HepG2 (cell line): ENCODE results near the gene ADSL. TPM values are rescaled to one million over a fixed set of nuclear protein-coding genes. Genes with fewer than 3 reads are reported as not detected.
A peak's percentile ranks its signal among the peaks of the same experiment; 100 is the strongest.

Experiments used
- ATAC-seq: fragments of 200-7000 bp; cut with Tn5 transposase; 3 replicates; pipeline ENCODE4 v1.9.1; 2020; ENCODE audit warnings: mild to moderate bottlenecking, moderate library complexity
- BruUV-seq: library from RNA; stranded (reverse); fragments of 400-500 nt; replicated peaks from 2 replicates; lab custom pipeline; 2021; lab: Mats Ljungman, UMichigan
- CTCF ChIA-PET: fragments of 300-600 bp; formaldehyde crosslinking; extraction: SDS; loops from one replicate; lab custom pipeline; 2021; ENCODE audit warnings: low total read pairs, inconsistent platforms, low intra/inter-chr PET ratio; lab: Yijun Ruan, JAX
- POLR2A ChIA-PET: fragments of 350-600 bp; sonication (Branson Sonifier 250); formaldehyde crosslinking; loops from one replicate; lab custom pipeline; 2020; ENCODE audit warnings: antibody characterized with exemption, inconsistent platforms; lab: Yijun Ruan, JAX
- DNase-seq: peaks from one replicate; pipeline ENCODE4 v3.0.0-alpha.2; 2015; ENCODE audit warnings: low spot score
- FAIRE-seq: peaks from 3 replicates; lab custom pipeline; 2011; peaks lifted over from hg19 to GRCh38; lab: Jason Lieb, UNC
- H2AFZ ChIP-seq: one replicate; pipeline ENCODE4 v1.6.1; 2011; ENCODE audit warnings: low read length, inconsistent platforms
- H3K27ac ChIP-seq: fragments of 300-600 bp; 3 replicates; pipeline ENCODE4 v1.8.0; 2011; ENCODE audit warnings: mixed run types, mild to moderate bottlenecking, mixed read lengths, low read length, inconsistent platforms; ENCODE audit not compliant: insufficient read depth; ENCODE audit errors: extremely low read length
- H3K27me3 ChIP-seq, 2 experiments: fragments of 200-600 bp in 1 of 2; 2 replicates in 1 of 2; 3 replicates in 1 of 2; pipeline versions ENCODE4 v1.6.0 to v1.8.0; 2011; ENCODE audit warnings: low read length in 2 of 2, mild to moderate bottlenecking in 2 of 2, moderate library complexity in 2 of 2, inconsistent platforms in 1 of 2; ENCODE audit not compliant: insufficient read depth in 2 of 2, control insufficient read depth in 1 of 2
- H3K36me3 ChIP-seq, 2 experiments: fragments of 200-600 bp in 1 of 2; replicated peaks in 1 of 2; 2 replicates in 1 of 2; 3 replicates in 1 of 2; pipeline versions ENCODE4 v1.5.1 to v1.8.0; 2011; ENCODE audit warnings: low read length in 2 of 2, inconsistent platforms in 1 of 2; ENCODE audit not compliant: insufficient read depth in 2 of 2, control insufficient read depth in 1 of 2
- H3K4me1 ChIP-seq: 2 replicates; pipeline ENCODE4 v1.5.1; 2012; ENCODE audit warnings: low read length, inconsistent platforms; ENCODE audit not compliant: insufficient read depth
- H3K4me2 ChIP-seq: 2 replicates; pipeline ENCODE4 v1.6.0; 2011; ENCODE audit warnings: low read depth, low read length, inconsistent platforms
- H3K4me3 ChIP-seq, 3 experiments: fragments of 200-600 bp in 1 of 3; sonication (generic), shearing (Covaris generic) in 1 of 3; replicated peaks in 1 of 3; 2 replicates each; pipeline ENCODE4 v1.5.1; 2011 to 2016; ENCODE audit warnings: low read length in 3 of 3, inconsistent platforms in 2 of 3, low read depth in 2 of 3, mild to moderate bottlenecking in 2 of 3, control low read depth in 1 of 3, mixed read lengths in 1 of 3; ENCODE audit not compliant: insufficient read depth in 1 of 3
- H3K79me2 ChIP-seq: one replicate; pipeline ENCODE4 v1.6.1; 2011; ENCODE audit warnings: low read length, inconsistent platforms; ENCODE audit not compliant: insufficient read depth
- H3K9ac ChIP-seq: 2 replicates; pipeline ENCODE4 v1.6.0; 2011; ENCODE audit warnings: mild to moderate bottlenecking, low read depth, low read length, inconsistent platforms; ENCODE audit not compliant: insufficient read depth
- H3K9me3 ChIP-seq: 2 replicates; pipeline ENCODE4 v1.5.1; 2012; ENCODE audit warnings: mild to moderate bottlenecking, low read length
- H4K20me1 ChIP-seq: 2 replicates; pipeline ENCODE4 v1.6.0; 2011; ENCODE audit warnings: inconsistent platforms, mild to moderate bottlenecking, low read length, moderate library complexity; ENCODE audit not compliant: insufficient read depth
- CBX5 ChIP-seq: sonication (generic); formaldehyde crosslinking; IDR thresholded peaks from 2 replicates; pipeline ENCODE4 v1.4.0; 2020; ENCODE audit warnings: missing genetic modification reagents, borderline replicate concordance
- EP300 ChIP-seq, 3 experiments: sonication (generic) in 1 of 3; formaldehyde crosslinking in 1 of 3; IDR thresholded peaks; 2 replicates each; pipeline versions ENCODE4 v1.5.1 to v1.6.1; 2011 to 2020; ENCODE audit warnings: low read depth in 2 of 3, low read length in 2 of 3, borderline replicate concordance in 1 of 3, improper control_type of control experiment in 1 of 3, mild to moderate bottlenecking in 1 of 3, missing genetic modification reagents in 1 of 3, moderate library complexity in 1 of 3
- FOXA1 ChIP-seq, 2 experiments: fragments of 450-650 bp in 1 of 2; sonication (generic) in 1 of 2; formaldehyde crosslinking in 1 of 2; IDR thresholded peaks; 2 replicates each; pipeline versions ENCODE4 v1.4.0 to v1.6.1; 2016 to 2020; ENCODE audit warnings: missing genetic modification reagents in 1 of 2
- GATAD2A ChIP-seq: IDR thresholded peaks from 2 replicates; pipeline ENCODE4 v1.6.1; 2016
- HNF4A ChIP-seq: sonication (generic); formaldehyde crosslinking; IDR thresholded peaks from 2 replicates; pipeline ENCODE4 v1.4.0; 2020; ENCODE audit warnings: missing genetic modification reagents
- MAF1 ChIP-seq: sonication (generic); formaldehyde crosslinking; IDR thresholded peaks from 2 replicates; pipeline ENCODE4 v1.5.0; 2020; ENCODE audit warnings: missing genetic modification reagents, borderline replicate concordance
- NPAS2 ChIP-seq: sonication (generic); formaldehyde crosslinking; IDR thresholded peaks from 2 replicates; pipeline ENCODE4 v1.8.0; 2022; ENCODE audit warnings: mild to moderate bottlenecking, missing genetic modification reagents, borderline replicate concordance
- SAP130 ChIP-seq: IDR thresholded peaks from 2 replicates; pipeline ENCODE4 v1.6.1; 2016; ENCODE audit warnings: low read depth
- THAP11 ChIP-seq: IDR thresholded peaks from 2 replicates; pipeline ENCODE4 v1.6.1; 2016; ENCODE audit warnings: missing biosample characterization, missing genetic modification reagents
- XBP1 ChIP-seq: sonication (generic); formaldehyde crosslinking; IDR thresholded peaks from 2 replicates; pipeline ENCODE4 v1.5.0; 2020; ENCODE audit warnings: missing genetic modification reagents
- ZBTB20 ChIP-seq: sonication (generic); formaldehyde crosslinking; IDR thresholded peaks from 2 replicates; pipeline ENCODE4 v1.8.1; 2023; ENCODE audit warnings: missing genetic modification reagents, low read depth, mild to moderate bottlenecking, borderline replicate concordance
- ZBTB44 ChIP-seq: sonication (generic); formaldehyde crosslinking; IDR thresholded peaks from 2 replicates; pipeline ENCODE4 v1.4.0; 2020; ENCODE audit warnings: missing genetic modification reagents
- ZGPAT ChIP-seq: IDR thresholded peaks from 2 replicates; pipeline ENCODE4 v1.6.1; 2016; ENCODE audit warnings: mild to moderate bottlenecking
- ZNF773 ChIP-seq: sonication (generic); formaldehyde crosslinking; IDR thresholded peaks from 2 replicates; pipeline ENCODE4 v1.4.0; 2020; ENCODE audit warnings: missing genetic modification reagents, borderline replicate concordance
- WGBS: methylation state at CpG from one replicate; pipeline ENCODE4 v1.1.6; 2017; ENCODE audit warnings: low lambda C conversion rate; 5-methylcytosine and 5-hydroxymethylcytosine counted together
- in situ Hi-C: cut with HindIII; loops from 2 replicates; pipeline ENCODE4 v1.10.0; 2017; ENCODE audit warnings: low pct_unique_long_range_greater_than_20kb; ENCODE audit not compliant: extremely low pct_ligation_motif_present
- intact Hi-C: fragments of 100-400 bp; cut with micrococcal nuclease; formaldehyde crosslinking; loops from one replicate; pipeline ENCODE4 v1.10.0; 2022; ENCODE audit not compliant: unreplicated experiment
- polyA plus RNA-seq, 8 experiments: library from polyadenylated mRNA; depleted of rRNA in 3 of 8; stranded (reverse) in 7 of 8; unstranded in 1 of 8; fragments of >200 nt; fragmentation: Illumina TruSeq in 4 of 8; extraction: Trizol in 4 of 8; gene quantifications; 2 replicates each; pipeline versions ENCODE4 v1.2.1 to v1.2.3, GENCODE V29; 2011 to 2016; ENCODE audit warnings: low read depth in 4 of 8, missing spikeins in 1 of 8, mixed read lengths in 1 of 8; ENCODE audit not compliant: insufficient read depth in 1 of 8
- total RNA-seq, 5 experiments: library from RNA; depleted of rRNA; stranded (reverse); fragments of >200 nt; fragmentation: Illumina TruSeq; extraction: Trizol; gene quantifications; 2 replicates each; pipeline ENCODE4 v1.2.3, GENCODE V29; 2016; ENCODE audit warnings: low read depth in 1 of 5
- TF ChIP-seq, protein P1 (sequence below): sonication (generic); formaldehyde crosslinking; conservative IDR thresholded peaks from 2 replicates; pipeline ENCODE4 v1.4.0; 2020; ENCODE audit warnings: mild to moderate bottlenecking, missing genetic modification reagents, moderate library complexity

ADSL gene
- total and polyA plus RNA-seq, 2 of the 13 experiments (the other 11 are each of a cell fraction or from before 2014, with no cell fraction given): 123 to 174 TPM

GRCh38 chr22:40385036-40385782, 38.9 kb downstream of the ADSL start (continued):
- TF ChIP-seq ZBTB20 (CRISPR knock-in tag): no peak
- TF ChIP-seq XBP1 (CRISPR knock-in tag): no peak

- intact Hi-C loops: no loop called here
- H3K79me2 ChIP-seq: no peaks in the 10 kb centered on the region
- ChIA-PET CTCF (no interaction called here), POLR2A (interaction anchor here (0.9 to 1.0 kb wide), 2 partner anchors 13 to 15 kb away, joined by 3 read pairs; no protein-coding TSS in a partner anchor)
- in situ Hi-C loops: no loop called here
- ATAC-seq: peak; percentile 94
- H3K4me1 ChIP-seq: peaks cover 21% of the 10 kb centered on the region
- H3K4me3 ChIP-seq: no peak overlapping the region
- no peak overlapping the region for H3K9ac ChIP-seq
- no peaks in the 10 kb centered on the region for H3K9me3 ChIP-seq
- WGBS: 25% methylated on average over 5 of the region's 5 CpGs
- no peaks in the 10 kb centered on the region for H3K27me3 ChIP-seq
- H3K4me2 ChIP-seq: peak overlapping the region; percentile 38
- peak; percentile 75 for FAIRE-seq
- no peak overlapping the region for H2AFZ ChIP-seq
- DNase-seq: peak; percentile 55
- H4K20me1 ChIP-seq: no peaks in the 10 kb centered on the region
- no TSS peak for BruUV-seq
- no peaks in the 10 kb centered on the region; a peak in 1 of 5 replicates for H3K36me3 ChIP-seq
- H3K27ac ChIP-seq: peak overlapping the region; percentile 1
- TF ChIP-seq ZGPAT (0 out of 2 replicates have a peak, but pooled peaks have one; percentile 17), NPAS2 (CRISPR knock-in tag) (no peak), GATAD2A (CRISPR knock-in tag) (0 out of 2 replicates have a peak, but pooled peaks have one; percentile 37), SAP130 (CRISPR knock-in tag) (peak; percentile 46), FOXA1 (IDR thresholded peaks at IDR 0.05) (no peak), FOXA1 (CRISPR knock-in tag; IDR thresholded peaks at IDR 0.05) (peak; percentile 61), HNF4A (CRISPR knock-in tag) (peak; percentile 18; the same call in 1 of the 2 replicates), THAP11 (no peak), EP300 (IDR thresholded peaks at IDR 0.05; ENCODE audit: low read depth in 2 of 2, low read length in 2 of 2) (0 out of 4 replicates have a peak, but pooled peaks of 1 of the 2 experiments have one; percentile 13), EP300 (CRISPR knock-in tag; IDR thresholded peaks at IDR 0.05; ENCODE audit: borderline replicate concordance) (no peak), MAF1 (CRISPR knock-in tag) (no peak), ZBTB44 (CRISPR knock-in tag) (no peak), CBX5 (CRISPR knock-in tag) (no peak), ZNF773 (CRISPR knock-in tag) (no peak)
- TF ChIP-seq, protein P1, sequence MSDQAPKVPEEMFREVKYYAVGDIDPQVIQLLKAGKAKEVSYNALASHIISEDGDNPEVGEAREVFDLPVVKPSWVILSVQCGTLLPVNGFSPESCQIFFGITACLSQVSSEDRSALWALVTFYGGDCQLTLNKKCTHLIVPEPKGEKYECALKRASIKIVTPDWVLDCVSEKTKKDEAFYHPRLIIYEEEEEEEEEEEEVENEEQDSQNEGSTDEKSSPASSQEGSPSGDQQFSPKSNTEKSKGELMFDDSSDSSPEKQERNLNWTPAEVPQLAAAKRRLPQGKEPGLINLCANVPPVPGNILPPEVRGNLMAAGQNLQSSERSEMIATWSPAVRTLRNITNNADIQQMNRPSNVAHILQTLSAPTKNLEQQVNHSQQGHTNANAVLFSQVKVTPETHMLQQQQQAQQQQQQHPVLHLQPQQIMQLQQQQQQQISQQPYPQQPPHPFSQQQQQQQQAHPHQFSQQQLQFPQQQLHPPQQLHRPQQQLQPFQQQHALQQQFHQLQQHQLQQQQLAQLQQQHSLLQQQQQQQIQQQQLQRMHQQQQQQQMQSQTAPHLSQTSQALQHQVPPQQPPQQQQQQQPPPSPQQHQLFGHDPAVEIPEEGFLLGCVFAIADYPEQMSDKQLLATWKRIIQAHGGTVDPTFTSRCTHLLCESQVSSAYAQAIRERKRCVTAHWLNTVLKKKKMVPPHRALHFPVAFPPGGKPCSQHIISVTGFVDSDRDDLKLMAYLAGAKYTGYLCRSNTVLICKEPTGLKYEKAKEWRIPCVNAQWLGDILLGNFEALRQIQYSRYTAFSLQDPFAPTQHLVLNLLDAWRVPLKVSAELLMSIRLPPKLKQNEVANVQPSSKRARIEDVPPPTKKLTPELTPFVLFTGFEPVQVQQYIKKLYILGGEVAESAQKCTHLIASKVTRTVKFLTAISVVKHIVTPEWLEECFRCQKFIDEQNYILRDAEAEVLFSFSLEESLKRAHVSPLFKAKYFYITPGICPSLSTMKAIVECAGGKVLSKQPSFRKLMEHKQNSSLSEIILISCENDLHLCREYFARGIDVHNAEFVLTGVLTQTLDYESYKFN (CRISPR knock-in tag): peak; percentile 53
Measured at GRCh38 chr22:40387746-40388145, 41.4 kb downstream of the ADSL start.
